GM12878 (cell line): ENCODE results near the gene RNF169. TPM values are rescaled to one million over a fixed set of nuclear protein-coding genes. Genes with fewer than 3 reads are reported as not detected.

Experiments used
- BACH1 ChIP-seq: fragments of 450-650 bp; IDR thresholded peaks from 2 replicates; pipeline ENCODE4 v1.6.1; 2017; ENCODE audit warnings: mild to moderate bottlenecking, borderline replicate concordance
- CBFB ChIP-seq: IDR thresholded peaks from 2 replicates; pipeline ENCODE4 v1.6.1; 2016; ENCODE audit warnings: antibody characterized with exemption, low read depth
- CHD4 ChIP-seq: fragments of 200-600 bp; sonication (generic); IDR thresholded peaks from 2 replicates; pipeline ENCODE4 v1.6.1; 2016; ENCODE audit warnings: mild to moderate bottlenecking
- CREM ChIP-seq: IDR thresholded peaks from 2 replicates; pipeline ENCODE4 v1.6.1; 2014; ENCODE audit warnings: antibody characterized with exemption, low read depth
- GATAD2B ChIP-seq: fragments of 450-650 bp; conservative IDR thresholded peaks from 2 replicates; pipeline ENCODE4 v1.6.1; 2017; ENCODE audit warnings: low read depth, mild to moderate bottlenecking, moderate library complexity
- HDGF ChIP-seq: fragments of 450-650 bp; IDR thresholded peaks from 2 replicates; pipeline ENCODE4 v1.6.1; 2016; ENCODE audit warnings: antibody characterized with exemption
- IRF3 ChIP-seq: fragments of 450-650 bp; IDR thresholded peaks from 2 replicates; pipeline ENCODE4 v1.6.1; 2014; ENCODE audit warnings: mild to moderate bottlenecking
- MLLT1 ChIP-seq: fragments of 450-650 bp; IDR thresholded peaks from 2 replicates; pipeline ENCODE4 v1.6.1; 2016; ENCODE audit warnings: mild to moderate bottlenecking
- MYC ChIP-seq: IDR thresholded peaks from 2 replicates; pipeline ENCODE4 v1.6.1; 2011; ENCODE audit warnings: mild to moderate bottlenecking, low read length, moderate library complexity, inconsistent platforms; ENCODE audit not compliant: insufficient read depth, insufficient replicate concordance, insufficient read length, severe bottlenecking
- NFYA ChIP-seq: IDR thresholded peaks from 2 replicates; pipeline ENCODE4 v1.6.1; 2011; ENCODE audit warnings: low read depth, mild to moderate bottlenecking, low read length, improper control_type of control experiment, borderline replicate concordance
- PML ChIP-seq: IDR thresholded peaks from 2 replicates; pipeline ENCODE4 v1.6.1; 2012; ENCODE audit warnings: low read length, inconsistent platforms
- POLR2A ChIP-seq: IDR thresholded peaks from 2 replicates; pipeline ENCODE4 v1.6.1; 2011; ENCODE audit warnings: low read depth, mild to moderate bottlenecking, low read length
- POLR2AphosphoS2 ChIP-seq: IDR thresholded peaks from 2 replicates; pipeline ENCODE4 v1.6.1; 2011; ENCODE audit warnings: low read depth, mild to moderate bottlenecking, low read length, improper control_type of control experiment, moderate library complexity
- POLR2AphosphoS5 ChIP-seq: IDR thresholded peaks from 2 replicates; pipeline ENCODE4 v1.6.1; 2011; ENCODE audit warnings: mild to moderate bottlenecking, low read length, inconsistent platforms
- POU2F2 ChIP-seq: IDR thresholded peaks from 3 replicates; pipeline ENCODE4 v1.6.1; 2011; ENCODE audit warnings: low read depth, mild to moderate bottlenecking, low read length, borderline replicate concordance
- RELB ChIP-seq: fragments of 450-650 bp; IDR thresholded peaks from 2 replicates; pipeline ENCODE4 v1.6.1; 2017; ENCODE audit warnings: low read depth, mild to moderate bottlenecking, moderate library complexity
- RFX5 ChIP-seq: IDR thresholded peaks from 2 replicates; pipeline ENCODE4 v1.6.1; 2011; ENCODE audit warnings: low read depth, low read length, improper control_type of control experiment
- SMAD5 ChIP-seq: IDR thresholded peaks from 2 replicates; pipeline ENCODE4 v1.6.1; 2016; ENCODE audit warnings: antibody characterized with exemption, low read depth
- SP1 ChIP-seq: IDR thresholded peaks from one replicate; pipeline ENCODE4 v1.6.1; 2011; ENCODE audit warnings: low read depth, low read length
- TAF1 ChIP-seq: IDR thresholded peaks from 2 replicates; pipeline ENCODE4 v1.6.1; 2011; ENCODE audit warnings: mild to moderate bottlenecking, low read depth, low read length, borderline replicate concordance
- TBL1XR1 ChIP-seq: IDR thresholded peaks from 2 replicates; pipeline ENCODE4 v1.6.1; 2012; ENCODE audit warnings: low read depth, low read length, improper control_type of control experiment
- YY1 ChIP-seq: IDR thresholded peaks from 2 replicates; pipeline ENCODE4 v1.6.1; 2011; ENCODE audit warnings: low read depth, mild to moderate bottlenecking, low read length
- ZNF687 ChIP-seq: fragments of 450-650 bp; IDR thresholded peaks from 2 replicates; pipeline ENCODE4 v1.6.1; 2017; ENCODE audit warnings: mild to moderate bottlenecking, moderate library complexity
- polyA plus RNA-seq, 11 experiments: library from polyadenylated mRNA; depleted of rRNA in 4 of 11; unstranded in 6 of 11; stranded (reverse) in 5 of 11; fragments of >200 nt; fragmentation: Nextera tagmentation in 4 of 11; fragmentation: Illumina TruSeq in 1 of 11; extraction: Ambion mirVana in 4 of 11; extraction: Trizol in 1 of 11; gene quantifications; 1 replicate in 1 of 11; 2 replicates in 10 of 11; pipeline versions ENCODE4 v1.2.1 to v1.2.3, GENCODE V29; 2011 to 2016; ENCODE audit warnings: inconsistent platforms in 2 of 11, missing spikeins in 2 of 11, low read depth in 1 of 11
- total RNA-seq, 4 experiments: library from RNA; depleted of rRNA in 3 of 4; stranded (reverse); fragments of >200 nt in 3 of 4; fragmentation: Illumina TruSeq in 1 of 4; extraction: Trizol in 1 of 4; gene quantifications; 2 replicates each; pipeline versions ENCODE4 v1.2.1 to v1.2.3, GENCODE V29; 2013 to 2021

The RNF169 gene
- total and polyA plus RNA-seq, 10 of the 15 experiments (the other 5 are each of a cell fraction or from before 2014, with no cell fraction given) = 0.32 to 13.2 (median 6.4) TPM

- TF ChIP-seq MLLT1 = peak; percentile 51; the same call in 1 of the 2 replicates
- 0 out of 2 replicates have a peak, but pooled peaks have one; percentile 15 for TF ChIP-seq TBL1XR1
- peak; percentile 50; the same call in 1 of the 2 replicates for TF ChIP-seq POLR2AphosphoS2
- TF ChIP-seq SP1 = no peak
- peak; percentile 54; the same call in 1 of the 2 replicates for TF ChIP-seq BACH1
- TF ChIP-seq RELB = peak; percentile 80; the same call in 1 of the 2 replicates
- TF ChIP-seq CREM = peak; percentile 1; the same call in 1 of the 2 replicates
- TF ChIP-seq POLR2A = peak; percentile 89
- peak; percentile 100 for TF ChIP-seq POU2F2
- no peak; the same call in 1 of the 2 replicates for TF ChIP-seq CBFB
- no peak for TF ChIP-seq HDGF
- TF ChIP-seq PML = 0 out of 2 replicates have a peak, but pooled peaks have one; percentile 20
- TF ChIP-seq GATAD2B = 0 out of 2 replicates have a peak, but pooled peaks have one; percentile 75
- no peak for TF ChIP-seq NFYA
- no peak for TF ChIP-seq MYC
- TF ChIP-seq POLR2AphosphoS5 = peak; percentile 67
- no peak for TF ChIP-seq IRF3
- TF ChIP-seq RFX5 = peak; percentile 74; the same call in 1 of the 2 replicates
- TF ChIP-seq ZNF687 = peak; percentile 12
- TF ChIP-seq TAF1 = peak; percentile 89
- TF ChIP-seq YY1 = peak; percentile 98
- peak; percentile 46; the same call in 1 of the 2 replicates for TF ChIP-seq SMAD5
- TF ChIP-seq CHD4 = no peak
Measured at GRCh38 chr11:74748211-74749126, at the start of gene RNF169 (continued).
